Dermis blood vessel endothelial cell (primary cell): ENCODE measurements around the gene PRRX2. TPM values are rescaled to one million over a fixed set of nuclear protein-coding genes. Genes with fewer than 3 reads are reported as not detected.

Experiments
- DNase-seq: peaks from one replicate; pipeline ENCODE4 v3.0.0; 2010
- total RNA-seq: library from RNA; depleted of rRNA; stranded (reverse); fragments of >200 nt; gene quantifications from 2 replicates; pipeline ENCODE4 v1.2.3, GENCODE V29; 2014

PRRX2 gene
- total RNA-seq, 1 donor from 2014 or later: 1.2 TPM

GRCh38 chr9:129637102-129637501 lies 28.3 kb upstream of the PRRX2 start:
- no peak for DNase-seq

GRCh38 chr9:129637673-129638439 lies 27.6 kb upstream of the PRRX2 start:
- DNase-seq: no peak

- no peak for DNase-seq
Measured at GRCh38 chr9:129639034-129639630, 26.3 kb upstream of the PRRX2 start.

- no peak for DNase-seq
Measured at GRCh38 chr9:129639756-129640085, 25.7 kb upstream of the PRRX2 start.

- peak; percentile 55 for DNase-seq
Measured at GRCh38 chr9:129640086-129640870, 25.2 kb upstream of the PRRX2 start.

GRCh38 chr9:129640871-129641749 lies 24.3 kb upstream of the PRRX2 start:
- no peak for DNase-seq

- peak; percentile 98 for DNase-seq
Measured at GRCh38 chr9:129641750-129642585, 23.5 kb upstream of the PRRX2 start, which contains the start of gene ASB6. Gene ASB6 (minus strand): TSS chr9:129642151. CDS start chr9:129641999, 152 bp downstream.

- DNase-seq: no peak
Measured at GRCh38 chr9:129643706-129644105, 21.7 kb upstream of the PRRX2 start.

GRCh38 chr9:129644365-129644764 lies 21.1 kb upstream of the PRRX2 start:
- DNase-seq: no peak

- DNase-seq: no peak
Measured at GRCh38 chr9:129644902-129645301, 20.5 kb upstream of the PRRX2 start.

GRCh38 chr9:129646252-129646651 lies 19.2 kb upstream of the PRRX2 start:
- no peak for DNase-seq

GRCh38 chr9:129646654-129647053 lies 18.8 kb upstream of the PRRX2 start:
- DNase-seq: no peak

- DNase-seq: no peak
Measured at GRCh38 chr9:129647635-129648034, 17.8 kb upstream of the PRRX2 start.

- no peak for DNase-seq
Measured at GRCh38 chr9:129648092-129648763, 17.2 kb upstream of the PRRX2 start.

GRCh38 chr9:129648764-129649115 lies 16.7 kb upstream of the PRRX2 start:
- DNase-seq: no peak

GRCh38 chr9:129649726-129650679 lies 15.4 kb upstream of the PRRX2 start:
- DNase-seq: no peak

- no peak for DNase-seq
Measured at GRCh38 chr9:129650680-129651235, 14.7 kb upstream of the PRRX2 start.

- DNase-seq: no peak
Measured at GRCh38 chr9:129653823-129654553, 11.5 kb upstream of the PRRX2 start.

- DNase-seq: no peak
Measured at GRCh38 chr9:129654554-129655040, 10.8 kb upstream of the PRRX2 start.
